ENCODE measurements around the gene DCUN1D3. TPM values are rescaled to one million over a fixed set of nuclear protein-coding genes. Genes with fewer than 3 reads are reported as not detected.

Gene DCUN1D3
- total and polyA plus RNA-seq, 2 experiments from 2014 or later = 8.5 to 13.7 TPM

DNA sequence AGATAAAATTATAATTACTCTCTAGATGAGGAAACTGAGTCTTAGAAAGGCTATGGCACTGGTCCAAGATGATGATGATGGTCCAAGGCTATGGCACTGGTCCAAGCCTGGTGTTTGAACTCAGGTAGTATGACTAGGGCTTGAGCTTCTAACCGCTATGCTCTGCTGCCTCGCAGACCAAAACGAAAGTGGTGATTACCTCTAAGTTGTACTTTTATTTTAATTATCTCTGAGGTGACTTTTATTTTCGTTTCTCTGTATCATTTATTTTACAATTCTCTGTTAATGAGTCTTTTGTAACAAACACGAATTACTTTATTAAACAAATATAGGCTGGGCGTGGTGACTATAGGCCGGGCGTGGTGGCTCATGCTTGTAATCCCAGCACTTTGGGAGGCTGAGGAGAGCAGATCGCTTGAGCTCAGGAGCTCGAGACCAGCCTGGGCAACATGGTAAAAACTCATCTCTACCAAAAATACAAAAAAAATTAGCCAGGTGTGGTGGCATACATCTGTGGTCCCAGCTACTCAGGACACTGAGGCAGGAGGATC lies 88.2 kb downstream of the DCUN1D3 start:
- H3K27me3 Mint-ChIP-seq (ENCODE audit: insufficient read depth, low read depth, poor library complexity) = peaks cover 3% of the 10 kb centered on the region
- peaks cover 10% of the 10 kb centered on the region; the same call in 2 of the 3 replicates for H3K4me1 Mint-ChIP-seq
- H3K4me3 Mint-ChIP-seq = no peak overlapping the region
- Histone ChIP-seq H4K20me1 (replicated peaks; ENCODE audit: insufficient read depth) (peaks cover 4% of the 10 kb centered on the region; the same call in 1 of the 2 replicates), H3K4me1 (ENCODE audit: insufficient read depth) (peaks cover 5% of the 10 kb centered on the region; the same call in 1 of the 2 replicates), H3K27me3 (ENCODE audit: insufficient read depth) (no peaks in the 10 kb centered on the region), H3K27ac (ENCODE audit: low read depth) (no peak overlapping the region), H3K36me3 (ENCODE audit: insufficient read depth) (no peaks in the 10 kb centered on the region), H3K79me2 (replicated peaks; ENCODE audit: insufficient read depth) (no peaks in the 10 kb centered on the region), H3F3A (replicated peaks; ENCODE audit: low read depth) (peaks cover 5% of the 10 kb centered on the region; the same call in 1 of the 2 replicates), H3K4me2 (no peak overlapping the region), H2AFZ (no peak overlapping the region), H3K9me2 (ENCODE audit: insufficient read depth) (no peaks in the 10 kb centered on the region), H3K4me3 (no peak overlapping the region)
- DNase-seq (ENCODE audit: low spot score) (no peak), ATAC-seq (no peak)
- no peak overlapping the region for H3K27ac Mint-ChIP-seq
- H3K36me3 Mint-ChIP-seq (ENCODE audit: low read depth) = peaks cover 5% of the 10 kb centered on the region; the same call in 1 of the 3 replicates
- no peak for TF ChIP-seq POLR2AphosphoS5 (IDR thresholded peaks at IDR 0.05; ENCODE audit: low read depth)
- TF ChIP-seq, protein P1, sequence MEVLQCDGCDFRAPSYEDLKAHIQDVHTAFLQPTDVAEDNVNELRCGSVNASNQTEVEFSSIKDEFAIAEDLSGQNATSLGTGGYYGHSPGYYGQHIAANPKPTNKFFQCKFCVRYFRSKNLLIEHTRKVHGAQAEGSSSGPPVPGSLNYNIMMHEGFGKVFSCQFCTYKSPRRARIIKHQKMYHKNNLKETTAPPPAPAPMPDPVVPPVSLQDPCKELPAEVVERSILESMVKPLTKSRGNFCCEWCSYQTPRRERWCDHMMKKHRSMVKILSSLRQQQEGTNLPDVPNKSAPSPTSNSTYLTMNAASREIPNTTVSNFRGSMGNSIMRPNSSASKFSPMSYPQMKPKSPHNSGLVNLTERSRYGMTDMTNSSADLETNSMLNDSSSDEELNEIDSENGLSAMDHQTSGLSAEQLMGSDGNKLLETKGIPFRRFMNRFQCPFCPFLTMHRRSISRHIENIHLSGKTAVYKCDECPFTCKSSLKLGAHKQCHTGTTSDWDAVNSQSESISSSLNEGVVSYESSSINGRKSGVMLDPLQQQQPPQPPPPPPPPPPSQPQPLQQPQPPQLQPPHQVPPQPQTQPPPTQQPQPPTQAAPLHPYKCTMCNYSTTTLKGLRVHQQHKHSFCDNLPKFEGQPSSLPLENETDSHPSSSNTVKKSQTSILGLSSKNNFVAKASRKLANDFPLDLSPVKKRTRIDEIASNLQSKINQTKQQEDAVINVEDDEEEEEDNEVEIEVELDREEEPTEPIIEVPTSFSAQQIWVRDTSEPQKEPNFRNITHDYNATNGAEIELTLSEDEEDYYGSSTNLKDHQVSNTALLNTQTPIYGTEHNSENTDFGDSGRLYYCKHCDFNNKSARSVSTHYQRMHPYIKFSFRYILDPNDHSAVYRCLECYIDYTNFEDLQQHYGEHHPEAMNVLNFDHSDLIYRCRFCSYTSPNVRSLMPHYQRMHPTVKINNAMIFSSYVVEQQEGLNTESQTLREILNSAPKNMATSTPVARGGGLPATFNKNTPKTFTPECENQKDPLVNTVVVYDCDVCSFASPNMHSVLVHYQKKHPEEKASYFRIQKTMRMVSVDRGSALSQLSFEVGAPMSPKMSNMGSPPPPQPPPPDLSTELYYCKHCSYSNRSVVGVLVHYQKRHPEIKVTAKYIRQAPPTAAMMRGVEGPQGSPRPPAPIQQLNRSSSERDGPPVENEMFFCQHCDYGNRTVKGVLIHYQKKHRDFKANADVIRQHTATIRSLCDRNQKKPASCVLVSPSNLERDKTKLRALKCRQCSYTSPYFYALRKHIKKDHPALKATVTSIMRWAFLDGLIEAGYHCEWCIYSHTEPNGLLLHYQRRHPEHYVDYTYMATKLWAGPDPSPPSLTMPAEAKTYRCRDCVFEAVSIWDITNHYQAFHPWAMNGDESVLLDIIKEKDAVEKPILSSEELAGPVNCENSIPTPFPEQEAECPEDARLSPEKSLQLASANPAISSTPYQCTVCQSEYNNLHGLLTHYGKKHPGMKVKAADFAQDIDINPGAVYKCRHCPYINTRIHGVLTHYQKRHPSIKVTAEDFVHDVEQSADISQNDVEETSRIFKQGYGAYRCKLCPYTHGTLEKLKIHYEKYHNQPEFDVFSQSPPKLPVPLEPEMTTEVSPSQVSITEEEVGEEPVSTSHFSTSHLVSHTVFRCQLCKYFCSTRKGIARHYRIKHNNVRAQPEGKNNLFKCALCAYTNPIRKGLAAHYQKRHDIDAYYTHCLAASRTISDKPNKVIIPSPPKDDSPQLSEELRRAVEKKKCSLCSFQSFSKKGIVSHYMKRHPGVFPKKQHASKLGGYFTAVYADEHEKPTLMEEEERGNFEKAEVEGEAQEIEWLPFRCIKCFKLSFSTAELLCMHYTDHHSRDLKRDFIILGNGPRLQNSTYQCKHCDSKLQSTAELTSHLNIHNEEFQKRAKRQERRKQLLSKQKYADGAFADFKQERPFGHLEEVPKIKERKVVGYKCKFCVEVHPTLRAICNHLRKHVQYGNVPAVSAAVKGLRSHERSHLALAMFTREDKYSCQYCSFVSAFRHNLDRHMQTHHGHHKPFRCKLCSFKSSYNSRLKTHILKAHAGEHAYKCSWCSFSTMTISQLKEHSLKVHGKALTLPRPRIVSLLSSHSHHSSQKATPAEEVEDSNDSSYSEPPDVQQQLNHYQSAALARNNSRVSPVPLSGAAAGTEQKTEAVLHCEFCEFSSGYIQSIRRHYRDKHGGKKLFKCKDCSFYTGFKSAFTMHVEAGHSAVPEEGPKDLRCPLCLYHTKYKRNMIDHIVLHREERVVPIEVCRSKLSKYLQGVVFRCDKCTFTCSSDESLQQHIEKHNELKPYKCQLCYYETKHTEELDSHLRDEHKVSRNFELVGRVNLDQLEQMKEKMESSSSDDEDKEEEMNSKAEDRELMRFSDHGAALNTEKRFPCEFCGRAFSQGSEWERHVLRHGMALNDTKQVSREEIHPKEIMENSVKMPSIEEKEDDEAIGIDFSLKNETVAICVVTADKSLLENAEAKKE (CRISPR knock-in tag; IDR thresholded peaks at IDR 0.05) = no peak
- no peak for TF ChIP-seq CREB1 (CRISPR knock-in tag; IDR thresholded peaks at IDR 0.05; ENCODE audit: low read depth)
- TF ChIP-seq, protein P2, sequence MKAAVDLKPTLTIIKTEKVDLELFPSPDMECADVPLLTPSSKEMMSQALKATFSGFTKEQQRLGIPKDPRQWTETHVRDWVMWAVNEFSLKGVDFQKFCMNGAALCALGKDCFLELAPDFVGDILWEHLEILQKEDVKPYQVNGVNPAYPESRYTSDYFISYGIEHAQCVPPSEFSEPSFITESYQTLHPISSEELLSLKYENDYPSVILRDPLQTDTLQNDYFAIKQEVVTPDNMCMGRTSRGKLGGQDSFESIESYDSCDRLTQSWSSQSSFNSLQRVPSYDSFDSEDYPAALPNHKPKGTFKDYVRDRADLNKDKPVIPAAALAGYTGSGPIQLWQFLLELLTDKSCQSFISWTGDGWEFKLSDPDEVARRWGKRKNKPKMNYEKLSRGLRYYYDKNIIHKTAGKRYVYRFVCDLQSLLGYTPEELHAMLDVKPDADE (IDR thresholded peaks at IDR 0.05) = no peak
- TF ChIP-seq STAT1 (IDR thresholded peaks at IDR 0.05; ENCODE audit: unreplicated experiment) = no peak
- TF ChIP-seq, protein P3, sequence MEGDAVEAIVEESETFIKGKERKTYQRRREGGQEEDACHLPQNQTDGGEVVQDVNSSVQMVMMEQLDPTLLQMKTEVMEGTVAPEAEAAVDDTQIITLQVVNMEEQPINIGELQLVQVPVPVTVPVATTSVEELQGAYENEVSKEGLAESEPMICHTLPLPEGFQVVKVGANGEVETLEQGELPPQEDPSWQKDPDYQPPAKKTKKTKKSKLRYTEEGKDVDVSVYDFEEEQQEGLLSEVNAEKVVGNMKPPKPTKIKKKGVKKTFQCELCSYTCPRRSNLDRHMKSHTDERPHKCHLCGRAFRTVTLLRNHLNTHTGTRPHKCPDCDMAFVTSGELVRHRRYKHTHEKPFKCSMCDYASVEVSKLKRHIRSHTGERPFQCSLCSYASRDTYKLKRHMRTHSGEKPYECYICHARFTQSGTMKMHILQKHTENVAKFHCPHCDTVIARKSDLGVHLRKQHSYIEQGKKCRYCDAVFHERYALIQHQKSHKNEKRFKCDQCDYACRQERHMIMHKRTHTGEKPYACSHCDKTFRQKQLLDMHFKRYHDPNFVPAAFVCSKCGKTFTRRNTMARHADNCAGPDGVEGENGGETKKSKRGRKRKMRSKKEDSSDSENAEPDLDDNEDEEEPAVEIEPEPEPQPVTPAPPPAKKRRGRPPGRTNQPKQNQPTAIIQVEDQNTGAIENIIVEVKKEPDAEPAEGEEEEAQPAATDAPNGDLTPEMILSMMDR (conservative IDR thresholded peaks at IDR 0.05; ENCODE audit: low read depth in 2 of 2) = no peak
- TF ChIP-seq EZH2 (IDR thresholded peaks at IDR 0.05; ENCODE audit: low read depth, unreplicated experiment) = no peak
- no peak for TF ChIP-seq EZH2phosphoT487 (IDR thresholded peaks at IDR 0.05; ENCODE audit: unreplicated experiment)
- no peak for TF ChIP-seq ZNF114 (CRISPR knock-in tag; IDR thresholded peaks at IDR 0.05)
- no peak for TF ChIP-seq ZNF331 (CRISPR knock-in tag; IDR thresholded peaks at IDR 0.05; ENCODE audit: low read depth)
- TF ChIP-seq NANOG (IDR thresholded peaks at IDR 0.05; ENCODE audit: borderline replicate concordance) = no peak
- TF ChIP-seq JUNB (IDR thresholded peaks at IDR 0.05; ENCODE audit: unreplicated experiment) = no peak
- TF ChIP-seq, protein P4, sequence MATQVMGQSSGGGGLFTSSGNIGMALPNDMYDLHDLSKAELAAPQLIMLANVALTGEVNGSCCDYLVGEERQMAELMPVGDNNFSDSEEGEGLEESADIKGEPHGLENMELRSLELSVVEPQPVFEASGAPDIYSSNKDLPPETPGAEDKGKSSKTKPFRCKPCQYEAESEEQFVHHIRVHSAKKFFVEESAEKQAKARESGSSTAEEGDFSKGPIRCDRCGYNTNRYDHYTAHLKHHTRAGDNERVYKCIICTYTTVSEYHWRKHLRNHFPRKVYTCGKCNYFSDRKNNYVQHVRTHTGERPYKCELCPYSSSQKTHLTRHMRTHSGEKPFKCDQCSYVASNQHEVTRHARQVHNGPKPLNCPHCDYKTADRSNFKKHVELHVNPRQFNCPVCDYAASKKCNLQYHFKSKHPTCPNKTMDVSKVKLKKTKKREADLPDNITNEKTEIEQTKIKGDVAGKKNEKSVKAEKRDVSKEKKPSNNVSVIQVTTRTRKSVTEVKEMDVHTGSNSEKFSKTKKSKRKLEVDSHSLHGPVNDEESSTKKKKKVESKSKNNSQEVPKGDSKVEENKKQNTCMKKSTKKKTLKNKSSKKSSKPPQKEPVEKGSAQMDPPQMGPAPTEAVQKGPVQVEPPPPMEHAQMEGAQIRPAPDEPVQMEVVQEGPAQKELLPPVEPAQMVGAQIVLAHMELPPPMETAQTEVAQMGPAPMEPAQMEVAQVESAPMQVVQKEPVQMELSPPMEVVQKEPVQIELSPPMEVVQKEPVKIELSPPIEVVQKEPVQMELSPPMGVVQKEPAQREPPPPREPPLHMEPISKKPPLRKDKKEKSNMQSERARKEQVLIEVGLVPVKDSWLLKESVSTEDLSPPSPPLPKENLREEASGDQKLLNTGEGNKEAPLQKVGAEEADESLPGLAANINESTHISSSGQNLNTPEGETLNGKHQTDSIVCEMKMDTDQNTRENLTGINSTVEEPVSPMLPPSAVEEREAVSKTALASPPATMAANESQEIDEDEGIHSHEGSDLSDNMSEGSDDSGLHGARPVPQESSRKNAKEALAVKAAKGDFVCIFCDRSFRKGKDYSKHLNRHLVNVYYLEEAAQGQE (IDR thresholded peaks at IDR 0.05; ENCODE audit: unreplicated experiment) = no peak
- H3K9me3 Mint-ChIP-seq = no peaks in the 10 kb centered on the region
